Central memory CD4-positive, alpha-beta T cell (primary cell): ENCODE measurements around the gene FMNL3.
A peak's percentile ranks its signal among the peaks of the same experiment; 100 is the strongest.
"Not testable (repeated sequence)": the region's sequence is repeated elsewhere in the genome, so short reads cannot be mapped to it uniquely, and the experiment has no call there.

ENCODE experiments used
- DNase-seq: peaks from one replicate; pipeline ENCODE4 v3.0.0; 2022
- total RNA-seq, 3 experiments: gene quantifications; one replicate each; lab custom pipeline; 2026; lab: John Stamatoyannopoulos, UW

Gene FMNL3, protein sequence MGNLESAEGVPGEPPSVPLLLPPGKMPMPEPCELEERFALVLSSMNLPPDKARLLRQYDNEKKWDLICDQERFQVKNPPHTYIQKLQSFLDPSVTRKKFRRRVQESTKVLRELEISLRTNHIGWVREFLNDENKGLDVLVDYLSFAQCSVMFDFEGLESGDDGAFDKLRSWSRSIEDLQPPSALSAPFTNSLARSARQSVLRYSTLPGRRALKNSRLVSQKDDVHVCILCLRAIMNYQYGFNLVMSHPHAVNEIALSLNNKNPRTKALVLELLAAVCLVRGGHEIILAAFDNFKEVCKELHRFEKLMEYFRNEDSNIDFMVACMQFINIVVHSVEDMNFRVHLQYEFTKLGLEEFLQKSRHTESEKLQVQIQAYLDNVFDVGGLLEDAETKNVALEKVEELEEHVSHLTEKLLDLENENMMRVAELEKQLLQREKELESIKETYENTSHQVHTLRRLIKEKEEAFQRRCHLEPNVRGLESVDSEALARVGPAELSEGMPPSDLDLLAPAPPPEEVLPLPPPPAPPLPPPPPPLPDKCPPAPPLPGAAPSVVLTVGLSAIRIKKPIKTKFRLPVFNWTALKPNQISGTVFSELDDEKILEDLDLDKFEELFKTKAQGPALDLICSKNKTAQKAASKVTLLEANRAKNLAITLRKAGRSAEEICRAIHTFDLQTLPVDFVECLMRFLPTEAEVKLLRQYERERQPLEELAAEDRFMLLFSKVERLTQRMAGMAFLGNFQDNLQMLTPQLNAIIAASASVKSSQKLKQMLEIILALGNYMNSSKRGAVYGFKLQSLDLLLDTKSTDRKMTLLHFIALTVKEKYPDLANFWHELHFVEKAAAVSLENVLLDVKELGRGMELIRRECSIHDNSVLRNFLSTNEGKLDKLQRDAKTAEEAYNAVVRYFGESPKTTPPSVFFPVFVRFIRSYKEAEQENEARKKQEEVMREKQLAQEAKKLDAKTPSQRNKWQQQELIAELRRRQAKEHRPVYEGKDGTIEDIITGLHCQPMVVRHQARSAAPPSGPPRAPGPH
- 50.4 to 83.3 (median 55.6) reads per million in 3 experiments for total RNA-seq

DNA sequence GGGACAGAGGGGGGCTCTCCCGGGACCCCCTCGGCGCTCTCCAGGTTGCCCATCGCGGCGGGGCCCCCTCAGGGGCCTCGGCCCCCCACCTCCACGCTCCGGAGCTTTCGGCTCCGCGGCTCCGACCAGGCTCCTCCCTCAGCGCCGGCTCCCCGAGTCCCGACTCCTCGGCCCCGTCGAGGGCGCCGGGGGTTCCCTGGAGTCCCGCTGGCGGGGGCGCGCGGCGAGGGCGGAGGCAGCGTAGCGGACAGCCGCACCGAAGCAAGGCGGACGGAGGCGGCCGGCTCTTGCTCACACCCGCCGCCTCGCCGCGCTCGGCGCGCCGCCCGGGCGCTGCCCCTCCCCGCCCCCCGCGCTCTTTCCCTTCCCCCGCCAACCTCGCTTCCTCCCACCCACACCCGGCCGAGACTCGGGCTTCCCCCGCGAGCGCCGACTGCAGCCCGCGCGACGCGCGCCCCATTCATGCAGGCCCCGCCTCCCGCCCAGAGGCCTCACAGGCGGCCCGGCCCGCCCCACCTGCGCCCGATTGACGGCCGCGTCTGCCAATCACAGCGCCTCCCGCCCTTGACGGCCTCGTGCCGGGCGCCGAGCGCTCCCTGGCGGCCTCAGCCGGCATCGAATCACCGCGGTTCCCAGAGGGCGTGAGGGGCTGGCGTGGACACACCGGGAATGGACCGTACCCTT lies at the start of gene FMNL3:
Gene FMNL3 (minus strand): TSS at position 278 of the 684 bp plus-strand sequence. CDS start 225 bp downstream, at position 53.
- DNase-seq = peak; percentile 98

- DNase-seq = no peak
Observed at GRCh38 chr12:49750996-49751393, 43.8 kb upstream of the FMNL3 start.

- DNase-seq = peak; percentile 31
Observed at GRCh38 chr12:49750027-49750995, 43.1 kb upstream of the FMNL3 start.

- no peak for DNase-seq
Observed at GRCh38 chr12:49748800-49749199, 41.6 kb upstream of the FMNL3 start.

- no peak for DNase-seq
Observed at GRCh38 chr12:49748306-49748705, 41.1 kb upstream of the FMNL3 start.

- no peak for DNase-seq
Observed at GRCh38 chr12:49744363-49744885, 37.2 kb upstream of the FMNL3 start.

DNA sequence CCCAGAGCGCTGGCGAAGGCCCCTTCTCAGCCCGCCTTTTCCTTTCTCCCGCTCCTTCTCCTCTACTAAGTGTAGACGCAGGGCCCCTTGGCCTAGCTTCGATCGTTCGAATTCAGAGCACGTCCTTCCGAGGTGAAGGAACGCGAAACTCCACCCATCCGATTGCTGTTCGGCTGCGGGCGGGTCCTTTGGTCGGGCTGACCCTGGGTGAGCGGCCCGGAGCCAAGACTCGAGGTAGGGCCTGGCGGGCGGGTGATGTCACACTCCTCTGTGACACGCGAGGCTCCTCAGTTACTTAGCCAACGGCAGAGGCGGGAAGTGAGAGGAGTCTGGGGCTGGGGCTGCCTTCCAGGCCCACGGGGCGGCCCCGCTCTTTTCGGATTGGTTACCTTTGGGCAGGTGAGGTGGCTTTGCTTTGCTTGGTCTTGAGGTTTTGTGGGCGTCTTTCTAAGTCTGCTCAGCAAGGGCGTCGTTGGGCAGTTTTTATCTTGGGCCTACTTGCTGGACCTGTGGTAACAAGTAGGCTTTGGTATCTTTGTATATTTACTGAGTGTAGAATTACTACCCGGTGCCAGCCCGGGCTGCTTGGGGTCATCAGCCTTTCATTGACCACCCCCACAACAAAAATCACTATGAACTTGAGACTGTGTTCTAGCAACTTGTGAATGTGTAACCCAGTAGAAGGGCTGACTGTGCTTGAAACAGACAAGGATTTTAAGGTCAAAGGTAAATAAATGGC lies 34.8 kb upstream of the FMNL3 start:
- DNase-seq = peak; percentile 92

DNA sequence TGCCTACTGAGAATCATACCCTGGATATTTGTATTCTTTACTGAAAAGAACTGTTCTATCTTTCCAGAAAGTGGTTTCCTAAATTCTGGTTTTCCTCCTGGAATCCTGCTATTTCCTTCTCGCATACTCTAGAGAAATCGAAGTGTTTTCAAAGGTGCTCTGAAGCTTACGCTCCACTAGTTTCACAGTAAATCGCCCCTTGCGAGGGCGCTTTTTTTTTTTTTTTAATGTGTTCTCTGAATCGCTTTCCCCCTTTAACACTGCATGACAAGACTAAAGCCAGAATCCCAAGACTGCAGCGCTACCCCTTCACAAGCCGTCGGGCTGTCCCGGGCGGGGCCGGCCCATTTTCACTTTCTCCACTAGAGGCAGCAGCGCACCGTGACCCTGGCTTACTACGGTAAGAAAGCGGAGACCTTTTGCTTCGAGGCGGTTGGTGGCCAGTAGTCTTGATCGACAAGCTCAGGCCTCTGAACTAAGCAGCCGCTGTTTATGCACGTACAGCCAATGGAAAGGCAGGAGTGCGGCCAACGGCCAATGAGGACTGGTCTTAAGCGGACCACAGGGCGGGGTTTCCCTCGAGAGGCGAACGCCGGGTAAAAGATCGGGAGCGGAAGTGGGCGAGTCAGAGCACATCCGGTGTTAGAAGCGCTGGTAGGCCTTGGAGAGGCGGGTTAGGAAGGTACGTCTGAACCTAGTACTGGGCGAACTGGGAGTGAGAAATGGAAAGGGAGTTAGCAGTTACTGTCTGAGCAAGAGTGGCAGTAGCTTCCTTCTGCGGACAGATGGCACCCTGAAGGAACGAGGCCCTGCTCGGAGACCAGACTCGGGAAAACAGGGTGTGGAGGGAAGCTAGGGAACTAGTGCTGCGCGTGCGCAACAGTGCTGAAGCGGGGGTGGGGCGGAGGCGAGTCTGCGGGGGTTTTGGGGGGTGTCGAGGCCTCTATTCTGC lies 34.0 kb upstream of the FMNL3 start, which contains the start of gene TMBIM6:
Gene TMBIM6 (plus strand): TSS at position 628 of the 952 bp plus-strand sequence. CDS start 10,937 bp downstream, outside the sequence.
- DNase-seq = peak; percentile 99

DNA sequence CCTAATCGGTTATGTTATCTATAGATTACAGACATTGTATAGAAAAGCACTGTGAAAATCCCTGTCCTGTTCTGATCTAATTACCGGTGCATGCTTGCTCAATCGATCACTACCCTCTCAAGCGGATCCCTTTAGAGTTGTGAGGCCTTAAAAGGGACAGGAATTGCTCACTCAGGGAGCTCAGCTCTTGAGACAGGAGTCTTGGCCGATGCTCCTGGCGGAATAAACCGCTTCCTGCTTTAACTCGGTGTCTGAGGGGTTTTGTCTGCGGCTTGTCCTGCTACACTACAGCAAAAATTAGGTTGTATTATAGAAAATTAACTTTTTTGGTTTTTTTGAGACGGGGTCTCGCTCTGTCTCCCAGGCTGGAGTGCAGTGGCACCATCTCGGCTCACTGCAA lies 33.1 kb upstream of the FMNL3 start:
- DNase-seq = not testable (repeated sequence)

DNA sequence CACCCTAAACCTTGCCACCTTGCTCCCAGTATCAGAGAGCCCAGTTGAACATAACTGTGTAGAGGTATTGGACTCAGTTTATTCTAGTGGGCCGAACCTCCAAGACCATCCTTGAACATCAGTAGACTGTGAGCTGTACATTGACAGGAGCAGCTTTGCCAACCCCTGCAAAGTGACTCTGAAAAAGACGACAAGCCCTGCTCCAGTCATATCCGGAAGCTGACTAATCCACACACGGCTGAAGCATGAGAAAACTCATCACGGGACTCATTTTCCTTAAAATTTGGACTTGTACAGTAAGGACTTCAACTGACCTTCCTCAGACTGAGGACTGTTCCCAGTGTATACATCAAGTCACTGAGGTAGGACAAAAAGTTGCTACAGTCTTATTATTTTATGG lies 31.5 kb upstream of the FMNL3 start:
- DNase-seq = not testable (repeated sequence)

DNA sequence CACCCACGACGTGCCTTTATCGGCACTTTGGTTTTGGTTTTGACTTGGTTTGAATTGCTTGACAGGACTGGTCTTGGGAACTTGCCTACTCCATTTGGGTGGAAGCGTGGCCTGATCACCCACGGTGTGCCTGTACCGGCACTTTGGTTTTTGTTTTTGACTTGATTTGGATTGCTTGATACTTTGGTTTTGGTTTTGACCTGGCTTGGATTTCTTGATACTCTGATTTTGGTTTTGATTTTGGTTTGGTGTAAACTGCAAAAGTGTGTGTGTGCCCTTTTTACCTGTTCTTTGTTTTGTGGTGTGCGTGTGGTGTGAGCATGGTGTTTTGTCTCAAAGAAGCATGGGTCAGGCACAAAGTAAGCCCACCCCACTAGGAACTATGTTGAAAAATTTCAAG lies 27.7 kb upstream of the FMNL3 start:
- DNase-seq = not testable (repeated sequence)

DNA sequence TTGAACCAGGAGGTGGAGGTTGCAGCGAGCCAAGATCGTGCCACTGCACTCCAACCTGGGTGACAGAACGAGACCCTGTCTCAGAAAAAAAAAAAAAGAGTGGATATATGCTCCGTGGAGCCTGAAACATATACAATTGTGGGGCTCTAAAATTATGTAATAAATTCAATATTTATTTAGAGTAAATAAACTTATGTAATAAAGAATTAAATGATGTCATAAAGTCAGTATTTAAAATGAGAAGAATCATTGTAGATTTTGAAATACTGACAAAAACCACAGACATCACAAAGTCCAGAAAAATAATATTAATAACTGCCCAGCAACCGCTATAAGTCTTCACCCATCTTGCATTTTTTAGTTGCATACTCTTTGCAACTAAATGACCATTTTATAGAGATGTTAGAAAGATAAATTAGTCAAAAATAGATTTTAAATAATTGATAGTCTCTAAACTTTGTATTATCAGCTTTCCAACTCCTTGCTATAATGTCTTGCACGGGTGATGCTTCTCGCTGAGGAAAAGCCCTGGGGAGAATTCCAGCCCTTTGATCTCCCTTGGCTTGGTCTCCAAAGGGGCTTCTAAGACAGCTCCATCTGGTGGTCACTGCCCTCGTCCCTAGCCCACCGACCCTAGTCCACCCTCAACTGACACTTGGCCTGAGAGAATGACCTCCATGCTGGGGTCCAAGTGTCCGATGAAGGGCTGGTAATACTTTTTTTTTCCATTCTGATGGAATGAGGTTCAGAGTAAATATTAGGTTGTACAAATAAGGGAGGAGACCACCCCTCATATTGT lies 26.2 kb upstream of the FMNL3 start:
- no peak for DNase-seq

DNA sequence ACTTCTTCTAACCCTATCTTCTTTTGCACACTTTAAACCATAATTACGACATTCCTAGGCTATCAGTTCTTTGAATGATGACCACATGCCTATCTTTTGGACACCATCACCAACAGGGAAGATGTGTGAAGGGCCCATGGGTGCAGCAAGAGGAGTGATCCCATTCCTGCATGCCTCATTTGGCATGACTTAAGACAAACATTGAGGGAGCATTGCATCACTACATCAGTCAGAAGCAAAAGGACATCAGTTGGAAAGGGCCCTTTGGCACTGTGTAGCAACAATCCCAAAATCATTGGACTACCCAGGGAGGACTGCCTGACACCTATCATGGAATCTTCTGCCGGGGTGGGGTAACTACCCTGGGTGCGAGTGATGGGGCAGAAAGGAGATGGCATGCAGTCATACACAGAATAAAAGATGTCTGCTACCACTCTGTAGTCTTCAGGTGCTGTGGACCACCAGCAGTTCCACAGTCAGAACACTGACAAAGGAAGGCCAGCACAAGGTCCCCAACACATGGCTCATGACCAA lies 23.4 kb upstream of the FMNL3 start:
- DNase-seq = no peak

DNA sequence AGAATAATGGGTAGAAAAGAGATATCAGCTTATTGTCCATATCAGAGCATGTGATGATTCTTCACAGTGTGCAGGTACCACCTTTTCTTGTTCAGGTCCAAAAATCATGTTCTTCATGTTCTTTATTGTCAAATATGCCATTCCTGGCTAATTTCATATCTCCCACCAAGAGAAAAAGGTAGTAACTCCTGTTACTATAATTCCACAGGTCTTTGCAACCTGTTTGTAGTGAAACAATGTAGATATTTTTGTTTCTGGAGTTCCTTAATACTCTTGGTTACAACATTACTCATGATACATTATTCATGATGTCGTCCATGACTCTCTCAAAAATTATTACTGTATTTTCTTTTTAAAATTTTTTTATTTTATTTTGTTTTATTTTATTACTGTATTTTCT lies 22.8 kb upstream of the FMNL3 start:
- DNase-seq = no peak

- no peak for DNase-seq
Observed at GRCh38 chr12:49728446-49728845, 21.2 kb upstream of the FMNL3 start.

DNA sequence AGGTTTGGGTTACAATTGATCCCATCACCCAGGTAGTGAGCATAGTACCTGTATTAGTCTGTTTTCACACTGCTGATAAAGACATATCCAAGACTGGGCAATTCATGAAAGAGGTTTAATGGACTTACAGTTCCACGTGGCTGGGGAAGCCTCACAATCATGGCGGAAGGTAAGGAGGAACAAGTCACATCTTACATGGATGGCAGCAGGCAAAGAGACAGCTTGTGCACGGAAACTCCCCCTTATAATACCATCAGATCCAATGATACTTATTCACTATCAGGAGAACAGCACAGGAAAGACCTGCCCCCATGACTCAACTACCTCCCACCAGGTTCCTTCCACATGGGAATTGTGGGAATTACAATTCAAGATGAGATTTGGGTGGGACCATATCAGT lies 14.2 kb upstream of the FMNL3 start:
- not testable (repeated sequence) for DNase-seq

DNA sequence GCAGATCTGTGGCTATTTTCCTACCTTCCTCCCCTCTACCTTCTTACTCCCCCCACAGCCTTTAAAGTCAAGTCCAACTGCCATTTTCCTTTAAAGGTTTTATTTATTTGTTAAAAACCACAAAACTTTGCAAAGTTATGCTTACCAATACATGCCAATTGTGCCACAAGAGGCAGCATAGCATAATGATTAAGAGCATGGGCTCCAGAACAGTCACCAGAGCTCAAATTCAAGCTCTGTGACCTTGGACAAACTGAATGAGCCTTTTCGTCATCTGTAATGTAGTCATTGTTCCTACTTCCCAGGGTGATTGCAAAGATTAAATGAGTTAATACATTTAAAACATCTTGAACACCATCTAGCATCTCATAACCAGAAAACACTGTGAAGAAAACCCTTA lies 13.0 kb upstream of the FMNL3 start:
- DNase-seq = peak; percentile 9

GRCh38 chr12:49717800-49718199 lies 10.6 kb upstream of the FMNL3 start:
- DNase-seq = not testable (repeated sequence)
